ENCODE results near the gene MSI1.

DNA sequence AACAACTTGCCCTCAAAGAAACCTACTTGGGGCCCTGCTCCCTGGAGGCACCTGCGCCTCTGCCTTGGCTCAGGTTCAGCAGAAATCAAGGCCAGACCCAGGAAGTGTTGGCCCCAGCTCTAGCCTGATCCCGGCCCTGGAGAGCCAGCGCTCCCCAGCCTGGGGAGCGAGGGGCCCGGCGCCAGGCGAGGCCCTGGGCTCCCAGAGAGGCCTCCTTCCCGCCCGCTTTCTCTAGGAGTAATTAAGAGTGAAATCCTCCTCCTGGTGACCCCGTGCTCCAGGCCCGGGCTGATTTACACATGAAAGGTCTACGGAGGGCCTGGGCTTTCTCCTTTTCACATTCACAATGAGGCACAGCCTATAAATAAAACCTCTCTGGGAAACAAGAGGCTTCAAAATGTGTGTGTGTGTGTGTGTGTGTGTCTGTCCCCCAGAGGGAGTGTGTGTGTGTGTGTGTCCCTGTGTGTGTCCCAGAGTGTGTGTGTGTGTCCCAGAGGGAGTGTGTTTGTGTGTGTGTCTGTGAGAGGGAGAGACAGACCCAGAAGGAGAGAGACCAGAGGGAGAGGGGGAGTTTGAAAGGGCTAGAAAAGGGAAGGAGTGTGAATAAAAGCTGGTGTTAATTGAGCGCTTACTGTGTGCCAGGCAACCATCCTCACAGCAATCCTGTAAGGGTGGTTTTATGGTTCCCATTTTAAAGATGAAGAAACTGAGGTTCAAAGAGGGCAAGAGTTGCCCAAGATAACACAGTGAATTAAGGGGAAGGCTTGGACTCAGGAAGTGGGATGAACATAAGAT is 45.1 kb upstream of the MSI1 start:
- no peak for TF ChIP-seq EZH2 (IDR thresholded peaks at IDR 0.05; ENCODE audit: low read length, missing control alignments)
- TF ChIP-seq, protein P1, sequence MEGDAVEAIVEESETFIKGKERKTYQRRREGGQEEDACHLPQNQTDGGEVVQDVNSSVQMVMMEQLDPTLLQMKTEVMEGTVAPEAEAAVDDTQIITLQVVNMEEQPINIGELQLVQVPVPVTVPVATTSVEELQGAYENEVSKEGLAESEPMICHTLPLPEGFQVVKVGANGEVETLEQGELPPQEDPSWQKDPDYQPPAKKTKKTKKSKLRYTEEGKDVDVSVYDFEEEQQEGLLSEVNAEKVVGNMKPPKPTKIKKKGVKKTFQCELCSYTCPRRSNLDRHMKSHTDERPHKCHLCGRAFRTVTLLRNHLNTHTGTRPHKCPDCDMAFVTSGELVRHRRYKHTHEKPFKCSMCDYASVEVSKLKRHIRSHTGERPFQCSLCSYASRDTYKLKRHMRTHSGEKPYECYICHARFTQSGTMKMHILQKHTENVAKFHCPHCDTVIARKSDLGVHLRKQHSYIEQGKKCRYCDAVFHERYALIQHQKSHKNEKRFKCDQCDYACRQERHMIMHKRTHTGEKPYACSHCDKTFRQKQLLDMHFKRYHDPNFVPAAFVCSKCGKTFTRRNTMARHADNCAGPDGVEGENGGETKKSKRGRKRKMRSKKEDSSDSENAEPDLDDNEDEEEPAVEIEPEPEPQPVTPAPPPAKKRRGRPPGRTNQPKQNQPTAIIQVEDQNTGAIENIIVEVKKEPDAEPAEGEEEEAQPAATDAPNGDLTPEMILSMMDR (conservative IDR thresholded peaks at IDR 0.05 in 1 of 2, IDR thresholded peaks at IDR 0.05 in 1 of 2; ENCODE audit: low read depth in 1 of 2, low read length in 2 of 2) = no peak
